HCT116 (cell line): ENCODE measurements around the gene CEACAM19. TPM values are rescaled to one million over a fixed set of nuclear protein-coding genes. Genes with fewer than 3 reads are reported as not detected.

Experiments used
- ATAC-seq: fragments of 200-7000 bp; cut with Tn5 transposase; 2 replicates; pipeline ENCODE4 v1.9.1; 2020; ENCODE audit warnings: mild to moderate bottlenecking, moderate library complexity
- BruUV-seq: library from RNA; stranded (reverse); fragments of 400-500 nt; replicated peaks from 2 replicates; lab custom pipeline; 2021; lab: Mats Ljungman, UMichigan
- CTCF ChIA-PET: fragments of 300-600 bp; sonication (Branson Sonifier 250); formaldehyde crosslinking; loops from one replicate; lab custom pipeline; 2021; ENCODE audit warnings: antibody characterized with exemption; lab: Charles Lee
- POLR2A ChIA-PET: fragments of 300-600, 350-600 bp; sonication (Branson Sonifier 250); formaldehyde crosslinking; loops from one replicate; lab custom pipeline; 2021; ENCODE audit warnings: antibody characterized with exemption; lab: Charles Lee
- RAD21 ChIA-PET, 2 experiments: fragments of 300-600 bp; sonication (Branson Sonifier 250); formaldehyde crosslinking; loops; one replicate each; lab custom pipeline; 2023; ENCODE audit warnings: low total read pairs in 2 of 2; ENCODE audit not compliant: uncharacterized antibody in 2 of 2, unreplicated experiment in 2 of 2, low non-redundant PET in 1 of 2; lab: Charles Lee
- DNase-seq: peaks from one replicate; pipeline ENCODE4 v3.0.0-alpha.2; 2010; ENCODE audit warnings: low read depth, low spot score
- H2AFZ ChIP-seq: fragments of 200-600 bp; shearing (Covaris generic), sonication (generic); 2 replicates; pipeline ENCODE4 v1.6.1; 2017; ENCODE audit warnings: low read depth, mixed run types, mixed read lengths, antibody characterized with exemption, low read length; ENCODE audit not compliant: poor library complexity, severe bottlenecking
- H3K27ac ChIP-seq: 2 replicates; pipeline ENCODE4 v1.5.1; 2012; ENCODE audit warnings: low read depth, low read length
- H3K27me3 ChIP-seq: fragments of 200-600 bp; sonication (generic); 2 replicates; pipeline ENCODE4 v1.6.1; 2016; ENCODE audit warnings: mixed run types, low read length, mixed read lengths; ENCODE audit not compliant: insufficient read depth
- H3K36me3 ChIP-seq, 2 experiments: fragments of 200-500 bp in 1 of 2; fragments of 200-600 bp in 1 of 2; sonication (Bioruptor generic) in 1 of 2; sonication (generic) in 1 of 2; 2 replicates each; pipeline versions ENCODE4 v1.5.1 to v1.6.1; 2014 to 2016; ENCODE audit warnings: low read length in 2 of 2, inconsistent platforms in 1 of 2, mixed read lengths in 1 of 2, mixed run types in 1 of 2; ENCODE audit not compliant: insufficient read depth in 2 of 2, control insufficient read depth in 1 of 2
- H3K4me1 ChIP-seq, 2 experiments: fragments of 200-600 bp in 1 of 2; sonication (generic) in 1 of 2; 2 replicates each; pipeline versions ENCODE4 v1.5.1 to v1.6.1; 2012 to 2017; ENCODE audit warnings: low read length in 2 of 2, inconsistent platforms in 1 of 2, mild to moderate bottlenecking in 1 of 2, mixed read lengths in 1 of 2, mixed run types in 1 of 2, moderate library complexity in 1 of 2; ENCODE audit not compliant: insufficient read depth in 2 of 2, control insufficient read depth in 1 of 2
- H3K4me2 ChIP-seq: fragments of 200-600 bp; sonication (generic); 2 replicates; pipeline ENCODE4 v1.6.1; 2017; ENCODE audit warnings: mixed run types, low read length, mixed read lengths
- H3K4me3 ChIP-seq, 2 experiments: fragments of 200-600 bp in 1 of 2; sonication (generic) in 1 of 2; replicated peaks in 1 of 2; 2 replicates each; pipeline ENCODE4 v1.5.1; 2011 to 2016; ENCODE audit warnings: low read length in 2 of 2, control low read depth in 1 of 2, low read depth in 1 of 2, mild to moderate bottlenecking in 1 of 2, mixed read lengths in 1 of 2, mixed run types in 1 of 2
- H3K79me2 ChIP-seq: fragments of 200-600 bp; sonication (generic); 2 replicates; pipeline ENCODE4 v1.6.1; 2017; ENCODE audit warnings: mild to moderate bottlenecking, mixed run types, low read length, moderate library complexity, mixed read lengths; ENCODE audit not compliant: insufficient read depth
- H3K9ac ChIP-seq: fragments of 200-600 bp; sonication (generic); 2 replicates; pipeline ENCODE4 v1.6.1; 2016; ENCODE audit warnings: low read length, mixed read lengths
- H3K9me2 ChIP-seq: fragments of 200-600 bp; sonication (generic), shearing (Covaris generic); 2 replicates; pipeline ENCODE4 v1.6.1; 2017; ENCODE audit warnings: mixed run types, mild to moderate bottlenecking, moderate library complexity; ENCODE audit not compliant: insufficient read depth
- H3K9me3 ChIP-seq, 2 experiments: fragments of 200-500 bp in 1 of 2; fragments of 200-600 bp in 1 of 2; sonication (Bioruptor generic) in 1 of 2; sonication (generic) in 1 of 2; 2 replicates each; pipeline ENCODE4 v1.6.1; 2014 to 2017; ENCODE audit warnings: low read length in 2 of 2, mixed read lengths in 2 of 2, inconsistent platforms in 1 of 2, low read depth in 1 of 2, mild to moderate bottlenecking in 1 of 2, mixed run types in 1 of 2, moderate library complexity in 1 of 2; ENCODE audit not compliant: control insufficient read depth in 1 of 2, insufficient read depth in 1 of 2
- H4K20me1 ChIP-seq: fragments of 200-600 bp; sonication (generic), shearing (Covaris generic); 2 replicates; pipeline ENCODE4 v1.6.1; 2017; ENCODE audit warnings: mixed run types, mild to moderate bottlenecking, moderate library complexity; ENCODE audit not compliant: insufficient read depth
- ATF3 ChIP-seq: IDR thresholded peaks from 2 replicates; pipeline ENCODE4 v1.6.1; 2012
- CBX3 ChIP-seq: IDR thresholded peaks from 2 replicates; pipeline ENCODE4 v1.6.1; 2012; ENCODE audit warnings: low read depth
- ELF1 ChIP-seq: IDR thresholded peaks from 2 replicates; pipeline ENCODE4 v1.6.1; 2012; ENCODE audit warnings: low read depth, borderline replicate concordance
- EZH2 ChIP-seq: fragments of 200-600 bp; sonication (generic); IDR thresholded peaks from 2 replicates; pipeline ENCODE4 v1.6.1; 2017; ENCODE audit warnings: antibody characterized with exemption, mixed run types
- EZH2phosphoT487 ChIP-seq: fragments of 200-600 bp; IDR thresholded peaks from 2 replicates; pipeline ENCODE4 v1.6.1; 2018; ENCODE audit warnings: antibody characterized with exemption, borderline replicate concordance
- MAX ChIP-seq: IDR thresholded peaks from 2 replicates; pipeline ENCODE4 v1.6.1; 2012
- POLR2A ChIP-seq: IDR thresholded peaks from 2 replicates; pipeline ENCODE4 v1.7.0; 2011; ENCODE audit warnings: borderline replicate concordance; ENCODE audit not compliant: insufficient read depth, insufficient read length; ENCODE audit errors: extremely low read depth
- RAD21 ChIP-seq: IDR thresholded peaks from 2 replicates; pipeline ENCODE4 v1.6.1; 2012; ENCODE audit warnings: low read depth, mild to moderate bottlenecking
- TCF7L2 ChIP-seq: IDR thresholded peaks from 2 replicates; pipeline ENCODE4 v1.7.0; 2011; ENCODE audit warnings: borderline replicate concordance, inconsistent platforms; ENCODE audit not compliant: insufficient read depth, insufficient read length; ENCODE audit errors: extremely low read depth
- YY1 ChIP-seq: IDR thresholded peaks from 2 replicates; pipeline ENCODE4 v1.6.1; 2011; ENCODE audit warnings: low read length, low read depth, moderate library complexity, mild to moderate bottlenecking; ENCODE audit not compliant: insufficient replicate concordance; ENCODE audit errors: extremely low read depth
- intact Hi-C: fragments of 100-400 bp; cut with micrococcal nuclease; formaldehyde crosslinking; loops from 2 replicates; pipeline ENCODE4 v1.10.0; 2022
- total RNA-seq: library from RNA; stranded (reverse); gene quantifications from one replicate; pipeline ENCODE4 v1.2.1, GENCODE V29; 2021; ENCODE audit not compliant: unreplicated experiment

CEACAM19 gene
- total RNA-seq, 1 experiment from 2014 or later = 4.0 TPM

- Histone ChIP-seq H2AFZ (no peak overlapping the region), H3K27ac (no peak overlapping the region), H3K4me2 (0 out of 2 replicates have a peak overlapping the region, but pooled peaks have one; percentile 14), H3K36me3 (no peaks in the 10 kb centered on the region), H4K20me1 (no peaks in the 10 kb centered on the region), H3K27me3 (no peaks in the 10 kb centered on the region), H3K9me3 (no peaks in the 10 kb centered on the region), H3K79me2 (no peaks in the 10 kb centered on the region), H3K9me2 (no peaks in the 10 kb centered on the region), H3K4me3 (no peak overlapping the region), H3K4me1 (peaks cover 47 to 70% of the 10 kb centered on the region in 2 experiments), H3K9ac (no peak overlapping the region)
- ChIA-PET RAD21 (no interaction called here), POLR2A (interaction anchor here (0.6 kb wide), 1 partner anchor 163 kb away, joined by 6 read pairs; no protein-coding TSS in a partner anchor), CTCF (no interaction called here)
- TF ChIP-seq CBX3 = no peak
- TF ChIP-seq ATF3 = no peak
- TF ChIP-seq RAD21 = no peak
- no peak for TF ChIP-seq EZH2
- no peak for TF ChIP-seq YY1
- no peak for TF ChIP-seq EZH2phosphoT487
- no peak for TF ChIP-seq MAX
- TF ChIP-seq POLR2A = no peak
- TF ChIP-seq TCF7L2 = no peak
- TF ChIP-seq ELF1 = no peak
- DNase-seq (no peak), ATAC-seq (no peak)
- BruUV-seq = no TSS peak
- intact Hi-C loops = loop anchor here (10.0 kb wide), 1 partner anchor 163 kb away; the partner anchor contains the start of gene NECTIN2
Measured at GRCh38 chr19:44681992-44682790, 10.9 kb downstream of the CEACAM19 start.
